DND-41 (cell line): ENCODE data around the gene KIRREL3.

Experiments
- CTCF ChIP-seq: IDR thresholded peaks from 2 replicates; pipeline ENCODE4 v1.5.1; 2012; ENCODE audit warnings: borderline replicate concordance, low read length, moderate library complexity, mild to moderate bottlenecking; ENCODE audit not compliant: poor library complexity, severe bottlenecking; ENCODE audit errors: extremely low read depth
- EZH2 ChIP-seq: IDR thresholded peaks from 3 replicates; pipeline ENCODE4 v1.6.1; 2012; ENCODE audit warnings: borderline replicate concordance, low read depth, mild to moderate bottlenecking, moderate library complexity, low read length, inconsistent platforms; ENCODE audit not compliant: severe bottlenecking

GRCh38 chr11:126484266-126484665, 516.3 kb downstream of the KIRREL3 start:
- no peak for TF ChIP-seq CTCF
- no peak for TF ChIP-seq EZH2
